Measurements from ENCODE around the gene SBNO2.

- no peak for TF ChIP-seq YY1 (IDR thresholded peaks at IDR 0.05; ENCODE audit: insufficient read depth, insufficient read length)
- TF ChIP-seq ZNF274 (IDR thresholded peaks at IDR 0.05; ENCODE audit: low read depth, low read length), result no peak
- TF ChIP-seq SUZ12 (IDR thresholded peaks at IDR 0.05; ENCODE audit: extremely low read depth, insufficient read depth, insufficient read length), result no peak
Measured at GRCh38 chr19:1115646-1116420, 58.2 kb downstream of the SBNO2 start.

All from NT2/D1 (cell line).